Putamen (tissue), 1 donor: ENCODE results near the gene CADPS2.
"Not testable (repeated sequence)": the region's sequence is repeated elsewhere in the genome, so short reads cannot be mapped to it uniquely, and the experiment has no call there.

Source experiments
- DNase-seq: peaks from one replicate; pipeline ENCODE4 v3.0.0-alpha.2; 2016; ENCODE audit warnings: low spot score

The CADPS2 gene

DNA sequence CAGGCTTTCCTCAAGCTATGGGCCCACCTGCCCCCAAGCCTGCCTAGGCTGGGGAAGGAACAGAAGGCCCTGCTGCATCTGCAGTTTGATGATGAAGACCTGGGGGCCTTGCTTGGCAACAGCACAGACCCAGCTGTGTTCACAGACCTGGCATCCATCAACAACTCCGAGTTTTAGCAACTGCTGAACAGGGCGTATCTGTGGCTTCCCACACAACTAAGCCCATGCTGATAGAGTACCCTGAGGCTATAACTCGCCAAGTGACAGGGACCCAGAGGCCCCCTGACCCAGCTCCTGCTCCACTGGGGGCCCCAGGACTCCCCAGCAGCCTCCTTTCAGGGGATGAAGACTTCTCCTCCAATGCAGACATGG, 36.3 kb downstream of the CADPS2 start:
- no peak for DNase-seq

- no peak for DNase-seq
Measured at GRCh38 chr7:122849322-122849956, 36.8 kb downstream of the CADPS2 start.

- DNase-seq: no peak
Measured at GRCh38 chr7:122847871-122848473, 38.3 kb downstream of the CADPS2 start.

DNA sequence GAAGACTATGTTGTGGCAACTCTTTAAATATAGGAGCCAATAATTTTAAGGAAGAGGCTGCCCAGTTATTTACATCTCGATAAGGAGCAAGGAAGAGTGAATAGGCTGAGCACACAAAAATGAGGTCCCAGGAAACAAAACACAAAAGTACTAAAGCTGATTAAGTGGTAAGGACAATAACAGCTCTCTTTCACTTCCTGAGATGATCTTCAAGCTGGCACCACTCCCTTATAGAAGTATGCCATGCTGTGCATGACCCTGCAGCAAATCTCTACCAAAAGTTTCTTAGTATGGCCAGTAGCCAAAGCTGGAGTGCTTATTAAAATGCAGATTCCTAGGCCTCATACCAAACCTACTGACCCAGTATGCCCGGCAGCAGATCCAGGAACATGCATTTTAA, 39.7 kb downstream of the CADPS2 start:
- DNase-seq: no peak

- DNase-seq: no peak
Measured at GRCh38 chr7:122845286-122845685, 41.0 kb downstream of the CADPS2 start.

- no peak for DNase-seq
Measured at GRCh38 chr7:122844191-122844988, 41.9 kb downstream of the CADPS2 start.

- DNase-seq: no peak
Measured at GRCh38 chr7:122842971-122843370, 43.3 kb downstream of the CADPS2 start.

GRCh38 chr7:122836286-122836685, 50.0 kb downstream of the CADPS2 start:
- DNase-seq: not testable (repeated sequence)

- DNase-seq: not testable (repeated sequence)
Measured at GRCh38 chr7:122834571-122834942, 51.7 kb downstream of the CADPS2 start.

DNA sequence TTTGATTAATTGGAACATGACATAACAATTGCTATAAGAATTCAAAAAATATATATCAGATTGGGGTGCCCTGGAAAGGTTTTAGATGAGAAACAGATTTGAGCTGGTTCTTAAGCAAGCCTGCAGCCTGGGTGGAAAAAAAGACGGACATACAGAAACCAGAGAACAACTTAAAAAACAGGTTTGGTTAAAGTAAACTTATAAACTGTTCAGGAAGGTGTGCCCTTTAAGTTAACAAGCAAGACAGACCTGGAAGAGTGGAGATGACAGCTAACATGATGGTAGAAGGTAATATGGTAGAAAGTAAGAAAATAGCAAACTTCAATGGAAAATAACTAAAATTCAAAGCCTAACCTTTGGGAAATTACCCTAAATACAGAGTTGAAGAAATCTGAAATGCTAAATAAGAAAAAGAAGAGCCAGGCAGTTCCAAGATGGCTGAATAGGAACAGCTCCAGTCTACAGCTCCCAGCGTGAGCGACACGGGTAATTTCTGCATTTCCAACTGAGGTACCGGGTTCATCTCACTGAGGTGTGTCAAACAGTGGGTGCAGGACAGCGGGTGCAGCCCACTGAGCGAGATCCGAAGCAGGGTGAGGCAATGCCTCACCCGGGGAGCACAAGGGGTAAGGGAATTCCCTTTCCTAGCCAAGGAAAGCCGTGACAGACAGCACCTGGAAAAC, 52.2 kb downstream of the CADPS2 start:
- no peak for DNase-seq

DNA sequence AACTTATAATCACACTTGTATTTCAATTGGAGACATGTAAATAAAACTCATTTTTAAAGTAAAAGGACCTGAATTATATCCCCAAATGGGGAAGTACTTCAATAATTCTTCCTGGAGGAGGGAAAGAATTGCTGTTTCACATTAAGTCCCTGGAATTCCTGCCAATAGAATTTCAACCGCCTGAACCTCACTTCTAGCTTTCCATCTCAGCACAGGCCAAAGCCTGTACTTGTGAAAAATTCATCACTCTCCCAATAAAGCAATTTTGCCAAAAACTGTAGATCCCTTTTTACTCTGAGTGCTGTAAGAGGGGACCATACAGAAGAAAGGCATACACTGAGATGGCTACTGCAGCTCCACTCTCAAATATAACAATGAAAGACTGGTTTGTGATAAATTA, 54.8 kb downstream of the CADPS2 start:
- no peak for DNase-seq

GRCh38 chr7:122829962-122830361, 56.3 kb downstream of the CADPS2 start:
- DNase-seq: no peak

- DNase-seq: no peak
Measured at GRCh38 chr7:122827763-122828162, 58.5 kb downstream of the CADPS2 start.

GRCh38 chr7:122813845-122814244, 72.4 kb downstream of the CADPS2 start:
- no peak for DNase-seq

GRCh38 chr7:122803851-122804250, 82.4 kb downstream of the CADPS2 start:
- DNase-seq: no peak

GRCh38 chr7:122803323-122803722, 82.9 kb downstream of the CADPS2 start:
- DNase-seq: peak; percentile 36

DNA sequence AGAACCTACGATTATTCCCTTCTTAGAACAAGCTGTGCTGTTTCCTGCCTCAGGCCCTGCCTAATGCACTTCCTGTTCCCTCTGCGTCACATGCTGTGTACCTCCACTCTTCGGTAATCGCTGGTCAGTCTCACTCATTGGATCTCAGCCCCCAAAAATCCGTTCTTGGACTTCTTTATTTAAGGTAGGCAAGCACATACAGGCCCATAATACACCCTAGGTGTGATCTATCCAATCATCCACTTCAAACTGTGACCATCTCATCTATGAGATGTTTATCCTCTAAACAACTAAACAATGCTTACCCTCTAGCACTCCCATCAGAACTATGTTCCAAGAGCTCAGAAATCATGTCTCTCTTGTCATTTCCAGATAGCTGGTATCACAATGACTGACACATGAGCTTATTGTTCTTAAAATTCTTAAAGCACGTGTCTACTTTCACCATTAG, 83.9 kb downstream of the CADPS2 start:
- no peak for DNase-seq

DNA sequence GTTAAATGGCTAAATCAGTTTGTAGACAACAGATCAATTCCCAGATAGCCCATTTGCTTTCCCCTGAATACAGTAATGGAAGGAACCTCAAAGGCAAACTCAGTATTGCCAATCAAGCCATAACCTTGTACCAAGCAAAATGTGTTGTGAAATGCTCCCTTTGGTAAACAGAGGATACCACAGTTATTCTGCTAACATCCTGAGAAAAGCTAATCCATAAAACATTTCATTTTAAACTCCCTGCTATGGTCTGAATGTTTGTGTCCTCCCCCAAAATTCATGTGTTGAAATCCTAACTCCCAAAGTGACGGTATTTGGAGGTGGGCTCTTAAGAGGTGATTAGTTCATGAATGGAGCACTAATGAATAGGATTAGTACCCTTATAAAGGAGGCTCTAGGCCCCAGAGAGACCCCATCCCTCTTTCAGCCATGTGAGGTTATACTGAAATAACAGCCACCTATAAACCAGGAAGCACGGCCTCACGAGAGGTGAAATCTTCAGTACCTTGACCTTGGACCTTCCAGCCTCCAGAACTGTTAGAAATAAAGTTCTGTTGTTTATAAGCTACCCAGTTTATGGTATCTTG, 94.2 kb downstream of the CADPS2 start:
- no peak for DNase-seq

GRCh38 chr7:122790591-122790990, 95.7 kb downstream of the CADPS2 start:
- no peak for DNase-seq

DNA sequence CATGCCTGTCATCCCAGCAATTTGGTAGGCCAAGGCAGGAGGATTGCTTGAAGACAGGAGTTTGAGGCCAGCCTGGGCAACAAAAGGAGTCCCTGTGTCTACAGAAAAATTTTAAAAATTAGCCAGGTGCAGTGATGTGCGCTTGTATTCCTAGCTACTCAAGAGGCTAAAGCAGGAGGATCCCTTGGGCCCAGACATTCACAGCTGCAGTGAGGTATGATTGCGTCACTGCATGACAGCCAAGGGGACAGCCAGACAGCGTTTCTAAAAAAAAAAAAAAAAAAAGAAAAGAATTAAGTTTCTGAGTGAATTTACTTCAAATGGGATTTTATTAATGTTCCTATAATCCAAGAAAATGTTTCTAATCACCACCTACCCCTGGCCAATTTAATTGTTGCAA, 96.1 kb downstream of the CADPS2 start:
- DNase-seq: no peak

- no peak for DNase-seq
Measured at GRCh38 chr7:122789156-122789555, 97.1 kb downstream of the CADPS2 start.

DNA sequence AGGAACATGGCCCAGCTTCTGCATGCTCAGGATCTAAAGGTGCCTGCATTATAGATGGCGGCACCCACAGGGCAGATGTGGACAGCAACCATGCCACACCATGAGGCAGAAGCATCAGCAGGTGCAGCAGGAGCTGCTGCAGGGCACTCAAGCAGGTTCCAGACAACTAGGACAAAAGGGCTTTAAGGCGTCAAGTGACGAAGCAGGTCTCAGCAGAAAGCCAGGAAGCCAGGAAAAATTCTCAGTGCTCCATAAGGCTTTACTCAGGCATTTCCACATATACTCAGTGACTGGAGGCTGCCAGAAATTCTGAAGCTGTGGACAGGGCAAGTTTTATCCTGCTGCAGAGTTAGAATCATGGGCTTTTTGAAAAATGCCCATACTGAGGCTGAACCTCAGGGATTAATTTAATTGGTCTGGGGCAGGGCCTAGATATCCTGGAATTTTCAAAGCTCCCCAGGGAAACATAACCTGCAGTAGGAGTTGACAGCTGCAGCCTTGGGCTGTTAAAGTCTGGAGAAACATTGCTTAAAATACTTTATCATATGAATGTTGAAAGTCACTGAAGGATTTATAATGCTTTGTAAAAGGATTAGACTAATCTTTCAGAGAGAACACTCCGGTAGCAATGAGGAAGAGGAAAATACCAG, 115.4 kb downstream of the CADPS2 start:
- no peak for DNase-seq
